Left hindlimb (tissue), 1 donor: ENCODE measurements around the gene SYNGAP1.
"Not testable (repeated sequence)": the region's sequence is repeated elsewhere in the genome, so short reads cannot be mapped to it uniquely, and the experiment has no call there.

Experiments
- DNase-seq: peaks from one replicate; pipeline ENCODE4 v3.0.0-alpha.2; 2018

The SYNGAP1 gene

GRCh38 chr6:33483678-33484077, 63.8 kb downstream of the SYNGAP1 start:
- no peak for DNase-seq

- DNase-seq: not testable (repeated sequence)
Observed at GRCh38 chr6:33484673-33485262, 64.9 kb downstream of the SYNGAP1 start.

- DNase-seq: not testable (repeated sequence)
Observed at GRCh38 chr6:33485680-33486079, 65.8 kb downstream of the SYNGAP1 start.

- no peak for DNase-seq
Observed at GRCh38 chr6:33488339-33488738, 68.5 kb downstream of the SYNGAP1 start.

GRCh38 chr6:33490198-33490597, 70.3 kb downstream of the SYNGAP1 start:
- DNase-seq: no peak

- DNase-seq: no peak
Observed at GRCh38 chr6:33490621-33491020, 70.8 kb downstream of the SYNGAP1 start.

- no peak for DNase-seq
Observed at GRCh38 chr6:33492093-33492492, 72.2 kb downstream of the SYNGAP1 start.

- no peak for DNase-seq
Observed at GRCh38 chr6:33497157-33497556, 77.3 kb downstream of the SYNGAP1 start.

- DNase-seq: no peak
Observed at GRCh38 chr6:33502486-33502885, 82.6 kb downstream of the SYNGAP1 start.

- no peak for DNase-seq
Observed at GRCh38 chr6:33504486-33504885, 84.6 kb downstream of the SYNGAP1 start.
